HepG2 (cell line): ENCODE results near the gene ARIH2. TPM values are rescaled to one million over a fixed set of nuclear protein-coding genes. Genes with fewer than 3 reads are reported as not detected.

Experiments
- CTCF ChIP-seq: sonication (generic); formaldehyde crosslinking; IDR thresholded peaks from 2 replicates; pipeline ENCODE4 v1.5.0; 2020; ENCODE audit warnings: mild to moderate bottlenecking, missing genetic modification reagents, moderate library complexity
- FOXP4 ChIP-seq: sonication (generic); formaldehyde crosslinking; IDR thresholded peaks from 2 replicates; pipeline ENCODE4 v1.4.0; 2020; ENCODE audit warnings: missing genetic modification reagents
- NFAT5 ChIP-seq: sonication (generic); formaldehyde crosslinking; IDR thresholded peaks from 2 replicates; pipeline ENCODE4 v1.4.0; 2020; ENCODE audit warnings: missing genetic modification reagents
- NFE2L1 ChIP-seq: sonication (generic); formaldehyde crosslinking; IDR thresholded peaks from 2 replicates; pipeline ENCODE4 v1.4.0; 2020; ENCODE audit warnings: missing genetic modification reagents, mild to moderate bottlenecking, borderline replicate concordance
- NKX3-1 ChIP-seq: sonication (generic); formaldehyde crosslinking; IDR thresholded peaks from 2 replicates; pipeline ENCODE4 v1.5.0; 2020; ENCODE audit warnings: missing genetic modification reagents
- TFAP4 ChIP-seq: sonication (generic); IDR thresholded peaks from 2 replicates; pipeline ENCODE4 v1.6.1; 2016; ENCODE audit warnings: low read depth, borderline replicate concordance
- ZBTB14 ChIP-seq: sonication (generic); formaldehyde crosslinking; IDR thresholded peaks from 2 replicates; pipeline ENCODE4 v1.4.0; 2020; ENCODE audit warnings: missing genetic modification reagents
- ZNF160 ChIP-seq: sonication (generic); formaldehyde crosslinking; IDR thresholded peaks from 2 replicates; pipeline ENCODE4 v1.8.0; 2022; ENCODE audit warnings: mild to moderate bottlenecking, inconsistent platforms, missing genetic modification reagents
- ZNF564 ChIP-seq: sonication (generic); formaldehyde crosslinking; IDR thresholded peaks from 2 replicates; pipeline ENCODE4 v1.8.1; 2023; ENCODE audit warnings: mild to moderate bottlenecking, missing genetic modification reagents
- ZNF616 ChIP-seq: sonication (generic); formaldehyde crosslinking; IDR thresholded peaks from 2 replicates; pipeline ENCODE4 v1.5.0; 2020; ENCODE audit warnings: low read depth, mild to moderate bottlenecking, missing genetic modification reagents
- polyA plus RNA-seq, 8 experiments: library from polyadenylated mRNA; depleted of rRNA in 3 of 8; stranded (reverse) in 7 of 8; unstranded in 1 of 8; fragments of >200 nt; fragmentation: Illumina TruSeq in 4 of 8; extraction: Trizol in 4 of 8; gene quantifications; 2 replicates each; pipeline versions ENCODE4 v1.2.1 to v1.2.3, GENCODE V29; 2011 to 2016; ENCODE audit warnings: low read depth in 4 of 8, missing spikeins in 1 of 8, mixed read lengths in 1 of 8; ENCODE audit not compliant: insufficient read depth in 1 of 8
- total RNA-seq, 5 experiments: library from RNA; depleted of rRNA; stranded (reverse); fragments of >200 nt; fragmentation: Illumina TruSeq; extraction: Trizol; gene quantifications; 2 replicates each; pipeline ENCODE4 v1.2.3, GENCODE V29; 2016; ENCODE audit warnings: low read depth in 1 of 5

The ARIH2 gene
- total and polyA plus RNA-seq, 2 of the 13 experiments (the other 11 are each of a cell fraction or from before 2014, with no cell fraction given): 64.8 to 83.3 TPM

GRCh38 chr3:48918388-48919214 is at the start of gene ARIH2 (continued):
- peak; percentile 67 for TF ChIP-seq CTCF
- 0 out of 2 replicates have a peak, but pooled peaks have one; percentile 6 for TF ChIP-seq ZNF160 (CRISPR knock-in tag)
- peak; percentile 38; the same call in 1 of the 2 replicates for TF ChIP-seq FOXP4 (CRISPR knock-in tag)
- TF ChIP-seq NKX3-1 (CRISPR knock-in tag): 0 out of 2 replicates have a peak, but pooled peaks have one; percentile 18
- TF ChIP-seq TFAP4: no peak
- no peak for TF ChIP-seq NFE2L1 (CRISPR knock-in tag)
- TF ChIP-seq ZNF616 (CRISPR knock-in tag): 0 out of 2 replicates have a peak, but pooled peaks have one; percentile 11
- no peak; the same call in 1 of the 2 replicates for TF ChIP-seq NFAT5 (CRISPR knock-in tag)
- peak; percentile 47; the same call in 1 of the 2 replicates for TF ChIP-seq ZBTB14
- TF ChIP-seq ZNF564: 0 out of 2 replicates have a peak, but pooled peaks have one; percentile 56
